Adipocyte (in vitro differentiated cells): Measurements from ENCODE around the gene PIM3.
A peak's percentile ranks its signal among the peaks of the same experiment; 100 is the strongest.

ENCODE experiments used
- DNase-seq: peaks from one replicate; pipeline ENCODE4 v3.0.0-alpha.2; 2015; ENCODE audit warnings: low read depth
- H3K27me3 ChIP-seq: replicated peaks from 2 replicates; pipeline ENCODE4 v1.7.0; 2013; ENCODE audit warnings: mild to moderate bottlenecking, low read length, moderate library complexity; ENCODE audit not compliant: control insufficient read depth, insufficient read depth
- H3K36me3 ChIP-seq: 2 replicates; pipeline ENCODE4 v1.7.0; 2013; ENCODE audit warnings: low read length, mild to moderate bottlenecking, moderate library complexity; ENCODE audit not compliant: control insufficient read depth, insufficient read depth, severe bottlenecking
- H3K4me1 ChIP-seq: 2 replicates; pipeline ENCODE4 v1.7.0; 2013; ENCODE audit warnings: mild to moderate bottlenecking, low read length, moderate library complexity; ENCODE audit not compliant: control insufficient read depth, insufficient read depth
- H3K4me3 ChIP-seq: 2 replicates; pipeline ENCODE4 v1.7.0; 2013; ENCODE audit warnings: mild to moderate bottlenecking, low read length, moderate library complexity
- H3K9ac ChIP-seq: 2 replicates; pipeline ENCODE4 v1.7.0; 2013; ENCODE audit warnings: mild to moderate bottlenecking, low read length, moderate library complexity
- H3K9me3 ChIP-seq: 2 replicates; pipeline ENCODE4 v1.7.0; 2013; ENCODE audit warnings: mild to moderate bottlenecking, low read length, moderate library complexity; ENCODE audit not compliant: control insufficient read depth

PIM3 gene

GRCh38 chr22:49993649-49994360, 33.2 kb downstream of the PIM3 start:
- Histone ChIP-seq H3K4me1 (peaks cover 4% of the 10 kb centered on the region), H3K9me3 (peaks cover 18% of the 10 kb centered on the region), H3K4me3 (no peak overlapping the region), H3K36me3 (no peaks in the 10 kb centered on the region), H3K9ac (no peak overlapping the region), H3K27me3 (peaks cover 4% of the 10 kb centered on the region)
- no peak for DNase-seq

- peaks cover 18% of the 10 kb centered on the region for H3K9me3 ChIP-seq
These were observed 33.9 kb downstream of the PIM3 start for GRCh38 chr22:49994361-49995040.

DNA sequence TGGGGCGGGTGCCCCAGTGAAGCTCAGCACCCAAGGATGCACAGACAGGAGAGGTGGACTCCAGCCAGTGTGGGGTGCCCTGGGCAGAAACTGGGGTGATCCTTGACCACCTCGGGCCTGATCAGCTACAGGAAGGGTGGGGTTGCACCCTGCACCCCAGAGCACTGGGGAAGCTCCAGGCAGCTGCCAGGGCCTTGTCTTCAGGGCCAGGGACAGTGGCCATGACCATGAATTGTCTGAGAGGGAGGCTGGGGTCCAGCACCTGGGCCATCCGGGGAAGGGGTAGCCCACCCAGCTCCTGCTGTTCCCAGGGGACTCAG, 34.4 kb downstream of the PIM3 start:
- no peak overlapping the region for H3K4me3 ChIP-seq
- peaks cover 4% of the 10 kb centered on the region for H3K4me1 ChIP-seq
- no peaks in the 10 kb centered on the region for H3K36me3 ChIP-seq
- no peak overlapping the region for H3K9ac ChIP-seq
- DNase-seq, result no peak
- H3K27me3 ChIP-seq, result peaks cover 10% of the 10 kb centered on the region
- H3K9me3 ChIP-seq, result peaks cover 18% of the 10 kb centered on the region

More at GRCh38 chr22:49994361-49995040, 33.9 kb downstream of the PIM3 start:
- Histone ChIP-seq H3K4me3 (no peak overlapping the region), H3K9ac (no peak overlapping the region), H3K36me3 (no peaks in the 10 kb centered on the region), H3K4me1 (peaks cover 4% of the 10 kb centered on the region), H3K27me3 (peaks cover 8% of the 10 kb centered on the region)
- no peak for DNase-seq

DNA sequence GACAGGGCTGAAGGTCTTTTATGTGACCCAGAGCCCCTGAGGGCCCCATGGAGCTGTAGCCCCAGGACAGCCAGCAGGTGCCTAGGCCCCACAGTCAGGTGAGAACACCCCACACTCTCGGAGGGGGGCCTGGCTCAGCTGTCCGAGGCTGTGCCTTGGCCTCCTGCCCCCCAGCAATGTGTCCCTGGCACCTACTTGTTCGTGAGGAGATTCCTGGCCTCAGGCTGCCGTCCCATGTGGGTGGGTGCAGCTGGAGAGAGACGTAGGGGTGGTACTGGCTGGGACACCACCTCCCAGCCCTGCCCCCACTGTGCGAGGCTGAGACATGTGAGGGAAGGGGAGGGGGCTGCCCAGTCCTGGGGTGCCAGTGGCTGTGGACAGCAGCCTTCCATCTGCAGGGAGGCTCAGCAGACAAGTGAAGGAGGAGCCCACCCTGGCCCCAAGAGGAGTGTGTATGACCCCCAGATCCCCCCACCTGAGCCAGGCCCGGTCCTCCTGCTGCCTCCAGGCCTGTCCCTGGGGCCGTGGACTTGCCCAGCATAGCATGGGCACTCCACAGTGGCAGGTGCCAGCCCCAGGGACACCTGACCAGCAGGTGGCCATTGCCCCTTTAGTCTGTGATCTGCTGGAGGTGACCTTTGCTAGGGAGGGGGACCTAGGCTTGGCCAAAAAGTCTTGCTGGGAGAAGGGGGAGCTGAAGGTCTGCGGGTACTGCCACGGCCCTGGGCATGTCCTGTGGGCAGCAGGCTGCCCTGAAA, 35.0 kb downstream of the PIM3 start:
- Histone ChIP-seq H3K4me1 (peaks cover 4% of the 10 kb centered on the region), H3K27me3 (peaks cover 16% of the 10 kb centered on the region), H3K9me3 (peaks cover 16% of the 10 kb centered on the region), H3K9ac (no peak overlapping the region), H3K36me3 (no peaks in the 10 kb centered on the region), H3K4me3 (no peak overlapping the region)
- DNase-seq, result no peak

GRCh38 chr22:49996119-49996517, 35.5 kb downstream of the PIM3 start:
- Histone ChIP-seq H3K9me3 (peaks cover 10% of the 10 kb centered on the region), H3K36me3 (no peaks in the 10 kb centered on the region), H3K4me3 (no peak overlapping the region), H3K4me1 (peaks cover 4% of the 10 kb centered on the region), H3K27me3 (peaks cover 20% of the 10 kb centered on the region), H3K9ac (no peak overlapping the region)
- no peak for DNase-seq

DNA sequence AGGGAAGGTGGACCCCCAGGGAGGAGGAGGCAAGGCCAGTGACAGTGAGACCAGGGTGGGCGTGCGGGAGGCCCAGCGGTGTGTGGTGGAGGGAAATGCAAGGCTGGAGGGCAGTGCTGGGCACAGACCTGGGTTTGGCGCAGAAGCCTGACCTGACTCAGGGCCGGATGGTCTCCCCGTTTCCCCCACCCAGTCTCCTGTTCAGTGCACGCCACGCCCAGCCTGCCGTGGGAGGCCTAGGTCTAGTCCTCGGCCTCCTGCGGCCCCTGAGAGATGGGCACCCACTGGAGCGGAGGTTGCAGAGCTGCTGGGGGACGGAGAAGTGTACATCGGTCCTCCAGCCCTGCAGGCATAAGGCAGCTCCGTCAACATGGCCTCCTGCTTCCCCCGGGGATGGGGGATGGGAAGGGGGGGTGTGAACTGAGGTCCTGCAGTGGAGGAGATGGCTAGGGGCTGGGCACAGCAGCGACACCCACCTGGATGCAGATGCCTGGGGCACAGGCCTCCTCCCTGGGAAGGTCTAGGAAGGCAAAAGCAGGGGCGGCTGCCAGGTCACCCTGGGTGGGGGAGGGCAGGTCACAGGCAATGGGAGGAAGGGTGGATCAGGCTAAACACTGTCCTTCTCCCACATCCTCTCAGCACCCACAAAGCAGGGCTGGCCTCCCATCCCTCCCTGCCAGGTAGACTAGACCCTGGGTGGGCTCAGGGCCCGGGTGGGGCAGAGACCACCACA, 36.1 kb downstream of the PIM3 start:
- peaks cover 5% of the 10 kb centered on the region for H3K9me3 ChIP-seq
- H3K9ac ChIP-seq, result no peak overlapping the region
- H3K27me3 ChIP-seq, result peaks cover 24% of the 10 kb centered on the region
- H3K36me3 ChIP-seq, result no peaks in the 10 kb centered on the region
- peaks cover 4% of the 10 kb centered on the region for H3K4me1 ChIP-seq
- H3K4me3 ChIP-seq, result no peak overlapping the region
- DNase-seq, result no peak

DNA sequence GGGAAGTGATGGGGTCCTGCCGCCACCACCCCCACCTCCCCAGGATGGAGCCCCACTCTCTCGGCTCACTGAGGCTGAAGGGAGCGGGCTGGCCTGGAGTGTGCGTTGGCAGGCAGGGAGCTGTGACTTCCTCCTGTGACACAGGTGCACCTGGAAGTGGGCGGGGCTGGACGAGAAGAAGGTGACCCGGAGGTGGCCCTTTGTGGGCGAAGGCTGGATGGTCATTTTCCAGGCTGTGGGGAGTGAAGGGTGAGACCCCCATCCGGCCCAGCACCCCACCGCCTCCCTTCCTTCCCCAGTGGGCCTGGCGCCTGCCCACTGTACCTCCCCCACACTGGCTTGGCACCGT, 36.7 kb downstream of the PIM3 start:
- H3K9ac ChIP-seq, result no peak overlapping the region
- no peaks in the 10 kb centered on the region for H3K36me3 ChIP-seq
- peaks cover 4% of the 10 kb centered on the region for H3K4me1 ChIP-seq

DNA sequence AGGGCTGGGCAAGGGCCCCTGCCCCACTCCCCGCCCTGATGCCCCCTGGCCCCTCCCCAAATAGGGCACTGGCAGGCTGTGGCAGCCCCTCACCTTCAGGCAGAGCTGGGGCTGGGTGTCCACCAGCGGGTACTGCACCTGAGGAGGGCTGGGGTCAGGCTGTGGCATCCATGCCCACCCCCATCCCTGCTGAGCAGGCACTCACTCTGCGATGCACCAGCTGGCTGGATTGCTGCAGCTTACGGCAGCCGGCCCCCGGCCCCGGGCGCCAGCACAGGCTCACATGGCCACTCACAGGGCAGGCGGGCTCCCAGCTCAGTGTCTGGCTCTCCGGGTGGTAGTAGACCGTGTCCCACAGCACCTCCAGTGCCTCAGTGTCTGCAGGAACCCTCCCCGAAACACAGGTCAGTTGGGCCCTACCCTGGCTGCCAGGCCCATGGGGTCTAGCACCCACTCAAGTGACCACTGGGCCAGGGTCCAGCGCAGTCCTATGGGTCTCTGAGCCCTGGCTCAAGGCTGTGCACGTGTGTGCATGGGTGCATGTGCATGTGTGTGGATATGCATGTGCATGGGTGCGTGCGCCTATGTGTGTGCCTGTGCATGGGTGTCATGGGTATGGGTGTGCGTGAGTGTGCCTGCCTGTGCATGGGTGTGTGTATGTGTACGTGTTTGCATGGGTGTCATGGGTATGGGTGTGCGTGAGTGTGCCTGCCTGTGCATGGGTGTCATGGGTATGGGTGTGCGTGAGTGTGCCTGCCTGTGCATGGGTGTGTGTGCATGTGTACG, 37.6 kb downstream of the PIM3 start:
- DNase-seq, result no peak
- Histone ChIP-seq H3K4me3 (no peak overlapping the region), H3K9me3 (no peaks in the 10 kb centered on the region), H3K4me1 (peaks cover 3% of the 10 kb centered on the region), H3K9ac (no peak overlapping the region), H3K27me3 (peaks cover 31% of the 10 kb centered on the region), H3K36me3 (no peaks in the 10 kb centered on the region)

More for the DNA sequence above, 36.7 kb downstream of the PIM3 start:
- Histone ChIP-seq H3K9me3 (no peaks in the 10 kb centered on the region), H3K27me3 (peaks cover 27% of the 10 kb centered on the region), H3K4me3 (no peak overlapping the region)
- DNase-seq, result no peak

- no peaks in the 10 kb centered on the region for H3K36me3 ChIP-seq
- H3K9ac ChIP-seq, result no peak overlapping the region
- no peaks in the 10 kb centered on the region for H3K9me3 ChIP-seq
- DNase-seq, result no peak
- H3K4me3 ChIP-seq, result no peak overlapping the region
- peaks cover 3% of the 10 kb centered on the region for H3K4me1 ChIP-seq
- H3K27me3 ChIP-seq, result peaks cover 33% of the 10 kb centered on the region
These were observed 38.1 kb downstream of the PIM3 start for GRCh38 chr22:49998718-49999062.

DNA sequence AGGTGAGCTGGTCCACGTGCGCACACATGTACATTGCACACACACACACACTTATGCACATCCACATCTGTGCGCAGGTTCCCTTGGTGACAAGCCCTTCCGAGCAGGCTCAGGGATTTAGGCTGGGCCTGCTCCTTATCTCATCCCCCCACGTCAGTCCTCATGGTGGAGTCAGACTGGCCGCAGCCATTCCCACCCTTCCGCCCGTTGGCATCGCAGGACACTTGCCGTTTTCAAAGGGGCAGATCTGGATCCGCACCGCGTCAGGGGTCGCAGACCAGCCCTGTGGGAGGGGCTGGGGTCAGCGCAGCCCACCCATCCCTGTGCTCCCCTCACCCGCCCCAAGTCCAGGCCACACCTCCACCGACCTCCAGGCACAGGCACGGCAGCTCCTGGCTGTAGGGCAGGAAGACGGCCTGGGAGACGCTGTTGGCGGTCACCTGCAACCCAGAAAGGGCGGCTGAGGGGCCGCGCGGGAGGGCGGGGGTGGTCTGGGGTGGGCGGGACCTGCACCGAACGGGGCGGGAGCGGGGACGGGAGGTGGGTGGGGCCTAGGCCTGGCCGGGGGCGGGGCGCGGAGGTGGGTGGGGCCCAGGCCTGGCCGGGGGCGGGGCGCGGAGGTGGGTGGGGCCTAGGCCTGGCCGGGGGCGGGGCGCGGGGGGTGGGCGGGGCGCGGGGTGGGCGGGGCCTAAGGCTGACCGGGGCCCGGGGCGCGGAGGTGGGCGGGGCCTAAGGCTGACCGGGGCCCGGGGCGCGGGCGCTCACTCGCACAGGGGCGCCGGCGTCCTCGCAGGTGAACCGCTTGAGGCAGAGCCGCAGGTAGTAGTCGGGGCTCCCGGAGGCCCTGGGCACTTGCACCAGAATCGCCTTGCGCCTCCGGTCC, 38.7 kb downstream of the PIM3 start:
- peak; percentile 40 for DNase-seq
- H3K36me3 ChIP-seq, result no peaks in the 10 kb centered on the region
- H3K9me3 ChIP-seq, result no peaks in the 10 kb centered on the region
- no peak overlapping the region for H3K9ac ChIP-seq
- H3K4me1 ChIP-seq, result peaks cover 3% of the 10 kb centered on the region
- H3K27me3 ChIP-seq, result peaks cover 35% of the 10 kb centered on the region
- no peak overlapping the region for H3K4me3 ChIP-seq
